ENCODE data around the gene ZDHHC14. TPM values are rescaled to one million over a fixed set of nuclear protein-coding genes. Genes with fewer than 3 reads are reported as not detected.

Gene ZDHHC14
- total and polyA plus RNA-seq, 4 donors, result 4.3 to 18.3 (median 8.9) TPM

- no peak overlapping the region for H3K4me3 ChIP-seq
- ATAC-seq (ENCODE audit: insufficient read depth, low FRiP score), result no peak
- WGBS, 2 donors, result 83 to 88% methylated on average over 6 of the region's 6 CpGs
- no peak overlapping the region for H3K27ac ChIP-seq (ENCODE audit: low read depth in 1 of 2, low read length in 1 of 2)
- H3K4me1 ChIP-seq (ENCODE audit: control insufficient read depth in 5 of 5, insufficient read depth in 5 of 5, low read length in 5 of 5), result peaks cover 0 to 12% (median 3%) of the 10 kb centered on the region in 5 donors
- DNase-seq, result no peak
- H3K27me3 ChIP-seq (ENCODE audit: control insufficient read depth in 3 of 3, insufficient read depth in 3 of 3, low read length in 2 of 3), result no peaks in the 10 kb centered on the region
- no peak overlapping the region for H3K9ac ChIP-seq (ENCODE audit: insufficient read depth in 1 of 2, low read length in 2 of 2)
- H3K36me3 ChIP-seq (ENCODE audit: control insufficient read depth in 4 of 4, insufficient read depth in 4 of 4, low read length in 4 of 4), result peaks cover 0 to 5% (median 1%) of the 10 kb centered on the region in 4 donors
- H3K9me3 ChIP-seq (ENCODE audit: control insufficient read depth in 4 of 4, insufficient read depth in 3 of 4, low read length in 3 of 4), result peaks cover 0 to 1% (median 0%) of the 10 kb centered on the region in 4 donors
- no peak for TF ChIP-seq CTCF (IDR thresholded peaks at IDR 0.05; ENCODE audit: control extremely low read depth, extremely low read depth)
These were observed 62.2 kb downstream of the ZDHHC14 start for GRCh38 chr6:157443066-157443800.

- no peak for ATAC-seq (ENCODE audit: insufficient read depth, low FRiP score)
These were observed 64.5 kb downstream of the ZDHHC14 start for GRCh38 chr6:157445277-157446009.

GRCh38 chr6:157447735-157448134 is 66.7 kb downstream of the ZDHHC14 start:
- no peak for TF ChIP-seq CTCF (IDR thresholded peaks at IDR 0.05; ENCODE audit: control extremely low read depth, extremely low read depth)
- Histone ChIP-seq H3K4me1 (ENCODE audit: control insufficient read depth in 5 of 5, insufficient read depth in 5 of 5, low read length in 5 of 5) (peaks cover 0 to 9% (median 0%) of the 10 kb centered on the region in 5 donors), H3K27ac (ENCODE audit: low read depth in 1 of 2, low read length in 1 of 2) (no peak overlapping the region), H3K9ac (ENCODE audit: insufficient read depth in 1 of 2, low read length in 2 of 2) (no peak overlapping the region), H3K9me3 (ENCODE audit: control insufficient read depth in 4 of 4, insufficient read depth in 3 of 4, low read length in 3 of 4) (peaks cover 0 to 1% (median 0%) of the 10 kb centered on the region in 4 donors), H3K27me3 (ENCODE audit: control insufficient read depth in 3 of 3, insufficient read depth in 3 of 3, low read length in 2 of 3) (no peaks in the 10 kb centered on the region), H3K36me3 (ENCODE audit: control insufficient read depth in 4 of 4, insufficient read depth in 4 of 4, low read length in 4 of 4) (peaks cover 0 to 5% (median 1%) of the 10 kb centered on the region in 4 donors), H3K4me3 (no peak overlapping the region)
- ATAC-seq (ENCODE audit: insufficient read depth, low FRiP score), result no peak
- 96 to 98% methylated on average over 3 of the region's 3 CpGs for WGBS, 2 donors
- DNase-seq, result no peak

More at GRCh38 chr6:157445277-157446009, 64.5 kb downstream of the ZDHHC14 start:
- Histone ChIP-seq H3K27ac (ENCODE audit: low read depth in 1 of 2, low read length in 1 of 2) (no peak overlapping the region), H3K4me1 (ENCODE audit: control insufficient read depth in 5 of 5, insufficient read depth in 5 of 5, low read length in 5 of 5) (peaks cover 0 to 9% (median 0%) of the 10 kb centered on the region in 5 donors), H3K4me3 (no peak overlapping the region), H3K27me3 (ENCODE audit: control insufficient read depth in 3 of 3, insufficient read depth in 3 of 3, low read length in 2 of 3) (no peaks in the 10 kb centered on the region), H3K9me3 (ENCODE audit: control insufficient read depth in 4 of 4, insufficient read depth in 3 of 4, low read length in 3 of 4) (peaks cover 0 to 1% (median 0%) of the 10 kb centered on the region in 4 donors), H3K9ac (ENCODE audit: insufficient read depth in 1 of 2, low read length in 2 of 2) (no peak overlapping the region), H3K36me3 (ENCODE audit: control insufficient read depth in 4 of 4, insufficient read depth in 4 of 4, low read length in 4 of 4) (peaks cover 0 to 5% (median 1%) of the 10 kb centered on the region in 4 donors)
- WGBS, 2 donors, result 74 to 84% methylated on average over 10 of the region's 10 CpGs
- TF ChIP-seq CTCF (IDR thresholded peaks at IDR 0.05; ENCODE audit: control extremely low read depth, extremely low read depth), result no peak
- DNase-seq, result peak in 1 of 3 donors; percentile 28

Data from lung (tissue), 12 donors.